Trophoblast cell (in vitro differentiated cells and primary cell): ENCODE data around the gene ARHGAP10.

Experiments used
- DNase-seq, 2 donors: peaks; one replicate each; pipeline ENCODE4 v3.0.0-alpha.2; 2016
- H2AFZ ChIP-seq: 2 replicates; pipeline ENCODE4 v1.6.1; 2013; ENCODE audit warnings: low read length, moderate library complexity, mild to moderate bottlenecking; ENCODE audit not compliant: insufficient read depth, poor library complexity
- H2AK5ac ChIP-seq: 2 replicates; pipeline ENCODE4 v1.6.1; 2013; ENCODE audit warnings: mild to moderate bottlenecking, low read length
- H2BK120ac ChIP-seq: 2 replicates; pipeline ENCODE4 v1.6.1; 2013; ENCODE audit warnings: low read length, mild to moderate bottlenecking, moderate library complexity; ENCODE audit not compliant: insufficient read depth, poor library complexity
- H2BK12ac ChIP-seq: 2 replicates; pipeline ENCODE4 v1.6.1; 2013; ENCODE audit warnings: mild to moderate bottlenecking, low read length, moderate library complexity
- H2BK5ac ChIP-seq: 2 replicates; pipeline ENCODE4 v1.6.1; 2013; ENCODE audit warnings: low read length, low read depth, moderate library complexity, mild to moderate bottlenecking; ENCODE audit not compliant: poor library complexity
- H3K14ac ChIP-seq: 2 replicates; pipeline ENCODE4 v1.6.1; 2013; ENCODE audit warnings: mild to moderate bottlenecking, low read length
- H3K18ac ChIP-seq: 2 replicates; pipeline ENCODE4 v1.6.1; 2013; ENCODE audit warnings: mild to moderate bottlenecking, low read length
- H3K23ac ChIP-seq: 2 replicates; pipeline ENCODE4 v1.6.1; 2013; ENCODE audit warnings: low read length
- H3K27ac ChIP-seq: 2 replicates; pipeline ENCODE4 v1.5.1; 2013; ENCODE audit warnings: low read depth, mild to moderate bottlenecking, inconsistent platforms, low read length, moderate library complexity
- H3K27me3 ChIP-seq: 2 replicates; pipeline ENCODE4 v1.6.1; 2013; ENCODE audit warnings: inconsistent platforms, mild to moderate bottlenecking, low read length, moderate library complexity; ENCODE audit not compliant: insufficient read depth
- H3K36me3 ChIP-seq, 2 experiments: 1 replicate in 1 of 2; 2 replicates in 1 of 2; pipeline ENCODE4 v1.6.1; 2013; ENCODE audit warnings: low read length in 2 of 2, mild to moderate bottlenecking in 2 of 2, moderate library complexity in 1 of 2; ENCODE audit not compliant: insufficient read depth in 2 of 2, control insufficient read depth in 1 of 2
- H3K4ac ChIP-seq: 2 replicates; pipeline ENCODE4 v1.6.1; 2013; ENCODE audit warnings: low read depth, mild to moderate bottlenecking, low read length, moderate library complexity
- H3K4me1 ChIP-seq, 2 experiments: 1 replicate in 1 of 2; 2 replicates in 1 of 2; pipeline ENCODE4 v1.6.1; 2013; ENCODE audit warnings: low read length in 2 of 2, mild to moderate bottlenecking in 2 of 2, moderate library complexity in 1 of 2; ENCODE audit not compliant: insufficient read depth in 2 of 2, control insufficient read depth in 1 of 2
- H3K4me2 ChIP-seq: 2 replicates; pipeline ENCODE4 v1.6.1; 2013; ENCODE audit warnings: inconsistent platforms, mild to moderate bottlenecking, low read length, moderate library complexity
- H3K4me3 ChIP-seq: 2 replicates; pipeline ENCODE4 v1.5.1; 2013; ENCODE audit warnings: mild to moderate bottlenecking, low read depth, low read length, inconsistent platforms
- H3K79me1 ChIP-seq: one replicate; pipeline ENCODE4 v1.6.1; 2013; ENCODE audit warnings: low read length
- H3K79me2 ChIP-seq: 2 replicates; pipeline ENCODE4 v1.6.1; 2013; ENCODE audit warnings: low read length, mild to moderate bottlenecking; ENCODE audit not compliant: control insufficient read depth, insufficient read depth, poor library complexity
- H3K9ac ChIP-seq: 2 replicates; pipeline ENCODE4 v1.6.1; 2013; ENCODE audit warnings: mild to moderate bottlenecking, low read length
- H3K9me3 ChIP-seq: 2 replicates; pipeline ENCODE4 v1.6.1; 2013; ENCODE audit warnings: low read depth, mild to moderate bottlenecking, control low read depth, inconsistent platforms, low read length; ENCODE audit not compliant: insufficient read depth
- H4K12ac ChIP-seq: 2 replicates; pipeline ENCODE4 v1.6.1; 2013; ENCODE audit warnings: low read depth, mild to moderate bottlenecking, low read length, moderate library complexity
- H4K8ac ChIP-seq: 2 replicates; pipeline ENCODE4 v1.6.1; 2013; ENCODE audit warnings: low read depth, mild to moderate bottlenecking, low read length, moderate library complexity
- H4K91ac ChIP-seq: one replicate; pipeline ENCODE4 v1.6.1; 2013; ENCODE audit warnings: low read depth, mild to moderate bottlenecking, low read length, moderate library complexity
- WGBS: extraction: QIAGEN DNeasy Blood & Tissue Kit; methylation state at CpG from one replicate; pipeline ENCODE4 v1.1.7; 2013; ENCODE audit warnings: missing lambda C conversion rate; ENCODE audit not compliant: insufficient read length, insufficient coverage; ENCODE audit errors: extremely low coverage; 5-methylcytosine and 5-hydroxymethylcytosine counted together

Gene ARHGAP10

DNA sequence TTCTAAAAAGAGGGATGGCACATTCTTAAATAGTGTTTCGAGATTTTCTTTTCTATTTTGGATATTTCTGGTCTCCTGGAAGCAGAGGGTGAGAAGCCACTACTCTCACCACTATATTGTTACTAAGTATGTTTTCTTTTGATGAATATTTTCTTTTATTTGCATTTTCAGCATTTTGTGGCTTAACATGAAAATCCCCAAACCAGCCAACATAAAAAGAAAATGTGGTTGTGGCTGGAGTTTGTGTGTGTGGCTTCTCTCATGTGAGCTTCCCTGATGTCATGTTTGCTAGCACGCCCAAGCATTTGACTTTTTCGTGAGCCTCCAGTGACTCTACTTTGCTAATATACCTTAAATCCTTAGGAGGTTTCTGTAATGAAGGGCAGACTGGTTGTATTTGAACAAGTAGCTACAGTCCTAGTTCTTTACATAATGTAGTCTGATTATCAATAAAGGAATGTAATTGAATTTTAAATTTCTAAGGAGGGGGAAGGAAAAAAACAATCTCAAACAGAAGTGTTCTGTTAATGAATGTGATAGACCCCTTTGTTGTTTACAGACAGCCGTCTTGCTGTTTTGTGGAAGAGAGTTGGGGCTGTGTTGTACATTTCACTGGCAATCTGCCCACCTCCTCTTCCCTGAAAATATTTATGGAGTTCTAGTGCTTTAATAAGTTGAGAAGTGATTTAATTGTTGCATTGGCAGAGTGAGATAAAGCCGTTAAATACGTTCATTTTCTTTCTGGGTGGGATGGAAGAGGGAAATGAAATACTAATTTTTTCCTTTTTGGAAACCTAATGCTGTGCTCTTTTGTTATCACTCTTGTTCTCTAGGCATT is 114.6 kb downstream of the ARHGAP10 start:
- no peak overlapping the region for H2BK120ac ChIP-seq
- no peak overlapping the region for H2AFZ ChIP-seq
- no peak overlapping the region for H2BK12ac ChIP-seq
- no peak overlapping the region for H4K12ac ChIP-seq
- H3K9me3 ChIP-seq, result no peaks in the 10 kb centered on the region
- no peak overlapping the region for H3K4ac ChIP-seq
- H2BK5ac ChIP-seq, result no peak overlapping the region
- no peaks in the 10 kb centered on the region for H3K27me3 ChIP-seq
- no peak overlapping the region for H3K23ac ChIP-seq
- no peaks in the 10 kb centered on the region for H3K79me1 ChIP-seq
- H3K4me2 ChIP-seq, result no peak overlapping the region
- H4K8ac ChIP-seq, result no peak overlapping the region
- WGBS, result no CpG with 5 or more reads among the region's 6 CpGs
- no peak overlapping the region for H4K91ac ChIP-seq
- H3K79me2 ChIP-seq, result no peaks in the 10 kb centered on the region
- H3K14ac ChIP-seq, result no peak overlapping the region
- H3K4me3 ChIP-seq, result no peak overlapping the region
- H3K18ac ChIP-seq, result no peak overlapping the region
- DNase-seq, result no peak
- no peak overlapping the region for H3K27ac ChIP-seq
- H3K4me1 ChIP-seq, result peaks cover 5 to 7% of the 10 kb centered on the region in 2 experiments
- peaks cover 0 to 6% of the 10 kb centered on the region in 2 experiments for H3K36me3 ChIP-seq
- H3K9ac ChIP-seq, result no peak overlapping the region
- no peak overlapping the region for H2AK5ac ChIP-seq

DNA sequence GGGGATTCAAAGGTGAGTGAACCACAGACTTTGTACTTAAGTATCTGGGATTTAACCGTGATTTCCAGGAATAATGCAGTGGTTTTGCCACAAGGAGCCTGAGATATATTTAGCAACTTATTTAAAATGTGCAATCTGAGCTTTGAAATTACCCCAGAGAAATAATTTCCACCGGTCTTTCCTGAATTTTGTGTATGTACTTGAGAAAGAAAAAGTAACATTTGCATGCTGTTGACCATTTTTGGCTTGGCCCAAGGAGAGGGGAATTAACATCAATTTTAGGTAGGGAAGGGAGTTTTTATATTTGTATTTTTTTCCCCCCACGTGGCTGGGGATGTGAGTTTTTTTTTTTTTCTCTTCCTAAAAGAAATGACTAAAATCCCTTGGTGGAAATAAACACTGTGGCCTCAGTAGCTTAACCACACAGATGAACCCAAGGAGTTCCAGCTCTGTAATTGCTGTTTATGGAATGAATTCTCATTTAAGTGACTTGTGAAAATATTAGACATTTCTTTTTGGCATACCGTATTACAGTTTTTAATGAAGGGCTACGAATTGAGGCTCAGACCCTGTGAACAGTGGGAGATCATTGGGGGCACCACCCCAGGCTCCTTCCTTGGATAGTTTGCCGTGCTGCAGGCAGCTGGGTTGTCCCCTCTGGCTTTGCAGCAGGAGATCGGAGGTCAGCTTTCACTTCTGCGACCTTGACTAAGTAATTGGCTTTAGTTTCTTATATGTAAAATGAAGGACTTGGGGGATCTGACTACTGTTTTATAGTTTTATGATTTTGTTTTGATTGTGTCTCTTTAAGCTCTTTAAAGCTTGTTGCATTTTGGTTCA is 116.1 kb downstream of the ARHGAP10 start:
- no peak for DNase-seq
- Histone ChIP-seq H2BK120ac (no peak overlapping the region), H3K9ac (no peak overlapping the region), H2AK5ac (no peak overlapping the region), H3K4me2 (no peak overlapping the region), H3K23ac (no peak overlapping the region), H4K8ac (no peak overlapping the region), H4K91ac (no peak overlapping the region), H3K36me3 (peaks cover 0 to 7% of the 10 kb centered on the region in 2 experiments), H2BK5ac (no peak overlapping the region), H3K4me3 (no peak overlapping the region), H3K79me2 (no peaks in the 10 kb centered on the region), H3K14ac (no peak overlapping the region), H3K4me1 (peaks cover 5 to 7% of the 10 kb centered on the region in 2 experiments), H3K79me1 (no peaks in the 10 kb centered on the region), H3K4ac (no peak overlapping the region), H3K9me3 (no peaks in the 10 kb centered on the region), H3K18ac (no peak overlapping the region), H3K27me3 (no peaks in the 10 kb centered on the region), H2AFZ (no peak overlapping the region), H3K27ac (no peak overlapping the region), H2BK12ac (no peak overlapping the region), H4K12ac (no peak overlapping the region)
- no CpG with 5 or more reads among the region's 8 CpGs for WGBS

DNA sequence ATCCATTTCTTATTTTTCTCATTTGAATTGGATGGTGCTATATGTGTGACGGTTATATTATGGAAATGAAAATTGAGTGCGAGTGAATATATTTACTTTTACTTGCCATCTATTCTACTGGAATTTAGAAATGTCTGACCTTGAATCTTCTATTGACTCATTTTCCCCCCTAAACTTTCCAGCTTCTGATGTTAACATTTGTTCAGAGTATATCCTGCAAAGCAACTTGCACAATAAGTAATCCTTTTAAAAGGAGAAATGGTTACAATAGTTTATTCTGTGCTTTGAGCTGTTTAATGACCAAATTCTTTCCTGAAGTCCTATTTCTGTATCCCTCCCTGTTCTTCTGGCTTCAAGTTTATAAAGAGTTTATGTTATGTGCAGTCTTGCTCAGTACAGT is 116.7 kb downstream of the ARHGAP10 start:
- no peaks in the 10 kb centered on the region for H3K79me2 ChIP-seq
- peaks cover 0 to 9% of the 10 kb centered on the region in 2 experiments for H3K36me3 ChIP-seq
- H2BK12ac ChIP-seq, result no peak overlapping the region
- no peak overlapping the region for H2BK5ac ChIP-seq
- H3K4ac ChIP-seq, result no peak overlapping the region
- no peaks in the 10 kb centered on the region for H3K9me3 ChIP-seq
- H3K27ac ChIP-seq, result no peak overlapping the region
- H2AK5ac ChIP-seq, result no peak overlapping the region
- H3K27me3 ChIP-seq, result no peaks in the 10 kb centered on the region
- no peak overlapping the region for H3K18ac ChIP-seq
- no peak for DNase-seq
- H3K14ac ChIP-seq, result no peak overlapping the region
- H2AFZ ChIP-seq, result no peak overlapping the region
- H3K4me2 ChIP-seq, result no peak overlapping the region
- H4K12ac ChIP-seq, result no peak overlapping the region
- H3K4me1 ChIP-seq, result peaks cover 5 to 7% of the 10 kb centered on the region in 2 experiments
- WGBS, result no CpG with 5 or more reads among the region's 2 CpGs
- H4K8ac ChIP-seq, result no peak overlapping the region
- no peaks in the 10 kb centered on the region for H3K79me1 ChIP-seq
- no peak overlapping the region for H3K4me3 ChIP-seq
- no peak overlapping the region for H3K23ac ChIP-seq
- no peak overlapping the region for H2BK120ac ChIP-seq
- no peak overlapping the region for H3K9ac ChIP-seq
- H4K91ac ChIP-seq, result no peak overlapping the region

DNA sequence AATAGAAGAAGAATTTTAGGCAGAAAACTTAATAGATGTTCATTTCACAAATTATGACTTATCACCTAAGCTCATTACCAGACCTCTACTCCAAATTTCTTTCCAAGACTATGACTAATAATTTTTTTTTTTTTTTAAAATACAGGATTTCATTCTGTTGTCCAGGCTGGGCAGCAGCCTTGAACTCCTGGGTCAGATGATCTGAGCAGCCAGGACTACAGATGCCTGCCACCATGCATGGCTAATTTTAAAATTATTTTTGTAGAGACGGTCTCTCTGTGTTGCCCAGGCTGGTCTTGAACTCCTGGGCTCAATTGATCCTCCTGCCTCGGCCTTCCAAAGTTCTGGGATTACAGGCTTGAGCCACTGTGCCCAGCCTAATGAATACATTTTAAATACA is 119.2 kb downstream of the ARHGAP10 start:
- H3K23ac ChIP-seq, result no peak overlapping the region

More for the DNA sequence above, 119.2 kb downstream of the ARHGAP10 start:
- Histone ChIP-seq H3K79me1 (no peaks in the 10 kb centered on the region), H2AFZ (no peak overlapping the region), H3K9ac (no peak overlapping the region), H4K12ac (no peak overlapping the region), H2BK120ac (no peak overlapping the region), H3K4ac (no peak overlapping the region), H3K27ac (no peak overlapping the region), H3K4me1 (peaks cover 0 to 2% of the 10 kb centered on the region in 2 experiments), H3K4me3 (no peak overlapping the region), H3K79me2 (no peaks in the 10 kb centered on the region), H3K27me3 (no peaks in the 10 kb centered on the region), H3K14ac (no peak overlapping the region), H4K8ac (no peak overlapping the region), H3K9me3 (no peaks in the 10 kb centered on the region), H2AK5ac (no peak overlapping the region), H3K18ac (no peak overlapping the region), H4K91ac (no peak overlapping the region), H3K36me3 (peaks cover 0 to 9% of the 10 kb centered on the region in 2 experiments), H3K4me2 (no peak overlapping the region), H2BK12ac (no peak overlapping the region), H2BK5ac (no peak overlapping the region)
- no peak for DNase-seq
- no CpG with 5 or more reads among the region's 2 CpGs for WGBS
